Mesenchymal stem cell (in vitro differentiated cells and primary cell): ENCODE measurements around the gene NPLOC4.
A peak's percentile ranks its signal among the peaks of the same experiment; 100 is the strongest.

ENCODE experiments used
- DNase-seq: peaks from one replicate; pipeline ENCODE4 v3.0.0-alpha.2; 2013
- H2AFZ ChIP-seq: one replicate; pipeline ENCODE4 v1.6.1; 2013; ENCODE audit warnings: low read depth, mild to moderate bottlenecking, control low read depth, inconsistent platforms, low read length, moderate library complexity
- H2AK5ac ChIP-seq: 2 replicates; pipeline ENCODE4 v1.6.1; 2013; ENCODE audit warnings: low read length, moderate library complexity, mild to moderate bottlenecking, inconsistent platforms; ENCODE audit not compliant: severe bottlenecking
- H2BK120ac ChIP-seq: one replicate; pipeline ENCODE4 v1.6.1; 2013; ENCODE audit warnings: low read depth, mild to moderate bottlenecking, inconsistent platforms, low read length, moderate library complexity
- H2BK12ac ChIP-seq, 2 experiments: one replicate each; pipeline ENCODE4 v1.6.1; 2013; ENCODE audit warnings: inconsistent platforms in 2 of 2, low read length in 2 of 2, mild to moderate bottlenecking in 2 of 2, moderate library complexity in 2 of 2, control low read depth in 1 of 2
- H2BK15ac ChIP-seq: one replicate; pipeline ENCODE4 v1.6.1; 2013; ENCODE audit warnings: mild to moderate bottlenecking, low read depth, inconsistent platforms; ENCODE audit not compliant: poor library complexity, severe bottlenecking
- H2BK5ac ChIP-seq: 2 replicates; pipeline ENCODE4 v1.6.1; 2013; ENCODE audit warnings: low read depth, mild to moderate bottlenecking, low read length, control low read depth, inconsistent platforms; ENCODE audit not compliant: poor library complexity, severe bottlenecking
- H3K14ac ChIP-seq, 2 experiments: one replicate each; pipeline ENCODE4 v1.6.1; 2013; ENCODE audit warnings: inconsistent platforms in 2 of 2, low read length in 2 of 2, control low read depth in 1 of 2, mild to moderate bottlenecking in 1 of 2, moderate library complexity in 1 of 2
- H3K18ac ChIP-seq, 2 experiments: one replicate each; pipeline ENCODE4 v1.6.1; 2013; ENCODE audit warnings: inconsistent platforms in 2 of 2, low read length in 2 of 2, control low read depth in 1 of 2, low read depth in 1 of 2, mild to moderate bottlenecking in 1 of 2
- H3K23ac ChIP-seq, 2 experiments: one replicate each; pipeline ENCODE4 v1.6.1; 2013; ENCODE audit warnings: inconsistent platforms in 2 of 2, low read length in 2 of 2, mild to moderate bottlenecking in 2 of 2, moderate library complexity in 2 of 2, control low read depth in 1 of 2
- H3K27ac ChIP-seq: 2 replicates; pipeline ENCODE4 v1.5.1; 2013; ENCODE audit warnings: mild to moderate bottlenecking, moderate library complexity, low read length, control low read depth, inconsistent platforms; ENCODE audit not compliant: poor library complexity, severe bottlenecking
- H3K27me3 ChIP-seq, 2 experiments: 2 replicates each; pipeline versions ENCODE4 v1.6.1 to v1.7.0; 2013; ENCODE audit warnings: low read length in 2 of 2, mild to moderate bottlenecking in 2 of 2, moderate library complexity in 2 of 2, control low read depth in 1 of 2, inconsistent platforms in 1 of 2; ENCODE audit not compliant: control insufficient read depth in 1 of 2, insufficient read depth in 1 of 2
- H3K36me3 ChIP-seq, 2 experiments: 2 replicates each; pipeline versions ENCODE4 v1.6.1 to v1.7.0; 2013; ENCODE audit warnings: low read length in 2 of 2, control low read depth in 1 of 2, inconsistent platforms in 1 of 2, low read depth in 1 of 2, mild to moderate bottlenecking in 1 of 2; ENCODE audit not compliant: insufficient read depth in 2 of 2, control insufficient read depth in 1 of 2
- H3K4ac ChIP-seq, 2 experiments: one replicate each; pipeline ENCODE4 v1.6.1; 2013; ENCODE audit warnings: inconsistent platforms in 2 of 2, low read length in 2 of 2, mild to moderate bottlenecking in 2 of 2, moderate library complexity in 2 of 2, control low read depth in 1 of 2, low read depth in 1 of 2
- H3K4me1 ChIP-seq: 2 replicates; pipeline ENCODE4 v1.6.1; 2013; ENCODE audit warnings: low read depth, low read length, control low read depth; ENCODE audit not compliant: control insufficient read depth, insufficient read depth
- H3K4me2 ChIP-seq: 2 replicates; pipeline ENCODE4 v1.6.1; 2013; ENCODE audit warnings: low read length, mild to moderate bottlenecking, inconsistent platforms; ENCODE audit not compliant: poor library complexity, severe bottlenecking
- H3K4me3 ChIP-seq, 2 experiments: 2 replicates each; pipeline versions ENCODE4 v1.5.1 to v1.7.0; 2013; ENCODE audit warnings: low read length in 2 of 2, mild to moderate bottlenecking in 2 of 2, control low read depth in 1 of 2, low read depth in 1 of 2; ENCODE audit not compliant: insufficient read depth in 1 of 2
- H3K79me1 ChIP-seq: replicated peaks from 2 replicates; pipeline ENCODE4 v1.6.1; 2013; ENCODE audit warnings: mild to moderate bottlenecking, control low read depth, low read length, inconsistent platforms; ENCODE audit not compliant: poor library complexity, severe bottlenecking
- H3K9ac ChIP-seq: 2 replicates; pipeline ENCODE4 v1.7.0; 2013; ENCODE audit warnings: mild to moderate bottlenecking, low read length, moderate library complexity
- H3K9me3 ChIP-seq: 2 replicates; pipeline ENCODE4 v1.7.0; 2013; ENCODE audit warnings: mild to moderate bottlenecking, low read length; ENCODE audit not compliant: control insufficient read depth
- H4K8ac ChIP-seq: one replicate; pipeline ENCODE4 v1.6.1; 2013; ENCODE audit warnings: inconsistent platforms, mild to moderate bottlenecking, low read length, moderate library complexity
- H4K91ac ChIP-seq: one replicate; pipeline ENCODE4 v1.6.1; 2013; ENCODE audit warnings: mild to moderate bottlenecking, low read length, inconsistent platforms
- WGBS: methylation state at CpG from one replicate; pipeline ENCODE4 v1.1.7; 2013; ENCODE audit warnings: mixed read lengths; 5-methylcytosine and 5-hydroxymethylcytosine counted together

NPLOC4 gene

GRCh38 chr17:81550830-81551457 lies 86.0 kb downstream of the NPLOC4 start:
- 92% methylated on average over 27 of the region's 27 CpGs for WGBS
- H3K36me3 ChIP-seq: peaks cover 45 to 51% of the 10 kb centered on the region in 2 experiments

GRCh38 chr17:81550285-81550684 lies 86.6 kb downstream of the NPLOC4 start:
- Histone ChIP-seq H4K8ac (no peak overlapping the region), H2AFZ (no peak overlapping the region), H3K9ac (peak overlapping the region; percentile 88), H3K4me2 (peak overlapping the region; percentile 29), H3K14ac (no peak overlapping the region), H3K18ac (no peak overlapping the region), H4K91ac (no peak overlapping the region), H3K4ac (no peak overlapping the region), H2BK15ac (no peak overlapping the region), H3K9me3 (no peaks in the 10 kb centered on the region), H2BK5ac (no peak overlapping the region), H3K23ac (peak overlapping the region in 1 of 2 experiments; percentile 9), H3K27ac (no peak overlapping the region), H3K36me3 (peaks cover 51 to 54% of the 10 kb centered on the region in 2 experiments), H2BK12ac (no peak overlapping the region), H3K79me1 (peaks cover 31% of the 10 kb centered on the region), H3K4me1 (peaks cover 37% of the 10 kb centered on the region), H2AK5ac (no peak overlapping the region), H3K27me3 (no peaks in the 10 kb centered on the region), H3K4me3 (no peak overlapping the region), H2BK120ac (no peak overlapping the region)
- 98% methylated on average over 15 of the region's 15 CpGs for WGBS
- DNase-seq: no peak

More at GRCh38 chr17:81550830-81551457, 86.0 kb downstream of the NPLOC4 start:
- peak overlapping the region; percentile 92 for H3K4me3 ChIP-seq
- no peak overlapping the region for H2AFZ ChIP-seq
- no peak overlapping the region for H2BK5ac ChIP-seq
- no peak overlapping the region for H2AK5ac ChIP-seq
- no peak overlapping the region for H3K27ac ChIP-seq
- H2BK15ac ChIP-seq: no peak overlapping the region
- no peak overlapping the region for H3K4ac ChIP-seq
- no peak for DNase-seq
- H3K14ac ChIP-seq: no peak overlapping the region
- peak overlapping the region; percentile 3 for H4K91ac ChIP-seq
- H3K23ac ChIP-seq: no peak overlapping the region
- no peaks in the 10 kb centered on the region for H3K27me3 ChIP-seq
- H3K9me3 ChIP-seq: no peaks in the 10 kb centered on the region
- no peak overlapping the region for H2BK120ac ChIP-seq
- H2BK12ac ChIP-seq: no peak overlapping the region
- H4K8ac ChIP-seq: no peak overlapping the region
- peak overlapping the region; percentile 84 for H3K4me2 ChIP-seq
- peaks cover 27% of the 10 kb centered on the region for H3K79me1 ChIP-seq
- H3K18ac ChIP-seq: no peak overlapping the region
- peak overlapping the region; percentile 88 for H3K9ac ChIP-seq
- peaks cover 40% of the 10 kb centered on the region for H3K4me1 ChIP-seq

- no peak overlapping the region for H2BK12ac ChIP-seq
Observed at GRCh38 chr17:81549826-81550225, 87.1 kb downstream of the NPLOC4 start.

GRCh38 chr17:81549031-81549557 lies 87.8 kb downstream of the NPLOC4 start:
- Histone ChIP-seq H3K4me1 (peaks cover 33% of the 10 kb centered on the region), H2AK5ac (no peak overlapping the region), H2BK15ac (no peak overlapping the region), H2AFZ (no peak overlapping the region), H3K18ac (no peak overlapping the region), H3K27ac (no peak overlapping the region), H3K23ac (no peak overlapping the region), H3K4me2 (no peak overlapping the region), H4K8ac (no peak overlapping the region), H2BK12ac (no peak overlapping the region), H3K27me3 (no peaks in the 10 kb centered on the region), H3K79me1 (peaks cover 33% of the 10 kb centered on the region), H3K4ac (no peak overlapping the region), H3K9ac (no peak overlapping the region), H3K36me3 (peaks cover 62 to 66% of the 10 kb centered on the region in 2 experiments), H3K9me3 (no peaks in the 10 kb centered on the region), H3K4me3 (no peak overlapping the region), H4K91ac (no peak overlapping the region), H2BK5ac (no peak overlapping the region), H3K14ac (no peak overlapping the region), H2BK120ac (no peak overlapping the region)
- DNase-seq: no peak
- 93% methylated on average over 15 of the region's 16 CpGs for WGBS

More at GRCh38 chr17:81549826-81550225, 87.1 kb downstream of the NPLOC4 start:
- H2AFZ ChIP-seq: no peak overlapping the region
- H3K18ac ChIP-seq: no peak overlapping the region
- peaks cover 37% of the 10 kb centered on the region for H3K4me1 ChIP-seq
- no peak overlapping the region for H2BK5ac ChIP-seq
- no peak overlapping the region for H2BK15ac ChIP-seq
- H3K27ac ChIP-seq: no peak overlapping the region
- H3K4ac ChIP-seq: no peak overlapping the region
- no peak overlapping the region for H2BK120ac ChIP-seq
- H3K9me3 ChIP-seq: no peaks in the 10 kb centered on the region
- DNase-seq: no peak
- H3K14ac ChIP-seq: no peak overlapping the region
- no peak overlapping the region for H4K8ac ChIP-seq
- H4K91ac ChIP-seq: no peak overlapping the region
- H3K27me3 ChIP-seq: no peaks in the 10 kb centered on the region
- no peak overlapping the region for H2AK5ac ChIP-seq
- H3K36me3 ChIP-seq: peaks cover 56 to 59% of the 10 kb centered on the region in 2 experiments
- H3K79me1 ChIP-seq: peaks cover 33% of the 10 kb centered on the region
- no peak overlapping the region for H3K9ac ChIP-seq
- WGBS: 97% methylated on average over 8 of the region's 8 CpGs
- H3K4me3 ChIP-seq: no peak overlapping the region
- no peak overlapping the region for H3K23ac ChIP-seq
- peak overlapping the region; percentile 29 for H3K4me2 ChIP-seq
